Panc1 (cell line): Measurements from ENCODE around the gene RAB7B.

ENCODE experiments used
- POLR2AphosphoS5 ChIP-seq: IDR thresholded peaks from 2 replicates; pipeline ENCODE4 v1.6.1; 2012; ENCODE audit warnings: mild to moderate bottlenecking, low read depth, low read length, moderate library complexity
- SIN3A ChIP-seq: IDR thresholded peaks from 2 replicates; pipeline ENCODE4 v1.6.1; 2012; ENCODE audit warnings: low read depth, mild to moderate bottlenecking, low read length, moderate library complexity, borderline replicate concordance; ENCODE audit not compliant: insufficient read depth
- TCF7L2 ChIP-seq: IDR thresholded peaks from 2 replicates; pipeline ENCODE4 v1.6.1; 2011; ENCODE audit warnings: mild to moderate bottlenecking, low read depth, low read length, inconsistent platforms
- TF ChIP-seq, protein P1 (sequence below): fragments of 450-650 bp; IDR thresholded peaks from 2 replicates; pipeline ENCODE4 v1.5.1; 2017; ENCODE audit warnings: mild to moderate bottlenecking
- TF ChIP-seq, protein P2 (sequence below), 2 experiments: IDR thresholded peaks; 2 replicates each; pipeline ENCODE4 v1.6.1; 2011 to 2012; ENCODE audit warnings: low read depth in 2 of 2, control low read depth in 1 of 2, low read length in 1 of 2, mild to moderate bottlenecking in 1 of 2, moderate library complexity in 1 of 2; ENCODE audit not compliant: insufficient read depth in 1 of 2

DNA sequence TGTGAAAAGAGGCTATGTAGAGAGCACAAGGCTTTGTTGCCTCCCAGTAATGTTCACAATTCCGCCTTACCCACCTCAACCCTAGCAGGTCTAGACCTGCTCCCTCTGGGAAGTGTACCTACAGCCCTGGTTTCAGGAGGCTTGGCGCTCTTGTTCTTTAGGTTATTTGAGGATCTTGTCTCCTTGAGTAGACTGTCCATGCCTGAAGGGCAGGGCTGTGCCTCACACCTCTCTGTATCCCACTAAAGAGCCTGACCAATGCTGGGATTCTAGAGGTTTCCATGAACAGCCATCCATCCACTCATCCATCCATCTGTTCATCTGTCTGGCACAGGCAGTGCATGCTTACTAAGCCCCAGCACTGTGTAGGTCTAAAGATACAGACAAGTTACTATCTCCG, 1.0 kb downstream of the RAB7B start:
- TF ChIP-seq, protein P1, sequence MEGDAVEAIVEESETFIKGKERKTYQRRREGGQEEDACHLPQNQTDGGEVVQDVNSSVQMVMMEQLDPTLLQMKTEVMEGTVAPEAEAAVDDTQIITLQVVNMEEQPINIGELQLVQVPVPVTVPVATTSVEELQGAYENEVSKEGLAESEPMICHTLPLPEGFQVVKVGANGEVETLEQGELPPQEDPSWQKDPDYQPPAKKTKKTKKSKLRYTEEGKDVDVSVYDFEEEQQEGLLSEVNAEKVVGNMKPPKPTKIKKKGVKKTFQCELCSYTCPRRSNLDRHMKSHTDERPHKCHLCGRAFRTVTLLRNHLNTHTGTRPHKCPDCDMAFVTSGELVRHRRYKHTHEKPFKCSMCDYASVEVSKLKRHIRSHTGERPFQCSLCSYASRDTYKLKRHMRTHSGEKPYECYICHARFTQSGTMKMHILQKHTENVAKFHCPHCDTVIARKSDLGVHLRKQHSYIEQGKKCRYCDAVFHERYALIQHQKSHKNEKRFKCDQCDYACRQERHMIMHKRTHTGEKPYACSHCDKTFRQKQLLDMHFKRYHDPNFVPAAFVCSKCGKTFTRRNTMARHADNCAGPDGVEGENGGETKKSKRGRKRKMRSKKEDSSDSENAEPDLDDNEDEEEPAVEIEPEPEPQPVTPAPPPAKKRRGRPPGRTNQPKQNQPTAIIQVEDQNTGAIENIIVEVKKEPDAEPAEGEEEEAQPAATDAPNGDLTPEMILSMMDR, result no peak
- TF ChIP-seq, protein P2, sequence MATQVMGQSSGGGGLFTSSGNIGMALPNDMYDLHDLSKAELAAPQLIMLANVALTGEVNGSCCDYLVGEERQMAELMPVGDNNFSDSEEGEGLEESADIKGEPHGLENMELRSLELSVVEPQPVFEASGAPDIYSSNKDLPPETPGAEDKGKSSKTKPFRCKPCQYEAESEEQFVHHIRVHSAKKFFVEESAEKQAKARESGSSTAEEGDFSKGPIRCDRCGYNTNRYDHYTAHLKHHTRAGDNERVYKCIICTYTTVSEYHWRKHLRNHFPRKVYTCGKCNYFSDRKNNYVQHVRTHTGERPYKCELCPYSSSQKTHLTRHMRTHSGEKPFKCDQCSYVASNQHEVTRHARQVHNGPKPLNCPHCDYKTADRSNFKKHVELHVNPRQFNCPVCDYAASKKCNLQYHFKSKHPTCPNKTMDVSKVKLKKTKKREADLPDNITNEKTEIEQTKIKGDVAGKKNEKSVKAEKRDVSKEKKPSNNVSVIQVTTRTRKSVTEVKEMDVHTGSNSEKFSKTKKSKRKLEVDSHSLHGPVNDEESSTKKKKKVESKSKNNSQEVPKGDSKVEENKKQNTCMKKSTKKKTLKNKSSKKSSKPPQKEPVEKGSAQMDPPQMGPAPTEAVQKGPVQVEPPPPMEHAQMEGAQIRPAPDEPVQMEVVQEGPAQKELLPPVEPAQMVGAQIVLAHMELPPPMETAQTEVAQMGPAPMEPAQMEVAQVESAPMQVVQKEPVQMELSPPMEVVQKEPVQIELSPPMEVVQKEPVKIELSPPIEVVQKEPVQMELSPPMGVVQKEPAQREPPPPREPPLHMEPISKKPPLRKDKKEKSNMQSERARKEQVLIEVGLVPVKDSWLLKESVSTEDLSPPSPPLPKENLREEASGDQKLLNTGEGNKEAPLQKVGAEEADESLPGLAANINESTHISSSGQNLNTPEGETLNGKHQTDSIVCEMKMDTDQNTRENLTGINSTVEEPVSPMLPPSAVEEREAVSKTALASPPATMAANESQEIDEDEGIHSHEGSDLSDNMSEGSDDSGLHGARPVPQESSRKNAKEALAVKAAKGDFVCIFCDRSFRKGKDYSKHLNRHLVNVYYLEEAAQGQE (IDR thresholded peaks at IDR 0.05; ENCODE audit: insufficient read depth in 1 of 2, low read depth in 2 of 2, low read length in 1 of 2), result no peak
- TF ChIP-seq POLR2AphosphoS5 (no peak), SIN3A (no peak), TCF7L2 (no peak)
